Uterus (tissue), 4 donors: ENCODE results near the gene RNF166. TPM values are rescaled to one million over a fixed set of nuclear protein-coding genes. Genes with fewer than 3 reads are reported as not detected.

Experiments
- DNase-seq, 2 donors: peaks; one replicate each; pipeline ENCODE4 v3.0.0-alpha.2; 2019 to 2020
- H3K27ac ChIP-seq, 2 donors: fragments of 200-600 bp; sonication (generic); 1 replicate in 1 of 2; 2 replicates in 1 of 2; pipeline ENCODE4 v1.5.1; 2016 to 2018
- H3K27me3 ChIP-seq, 2 donors: fragments of 200-600 bp; sonication (generic); one replicate each; pipeline ENCODE4 v1.5.1; 2018 to 2019; ENCODE audit warnings: control low read depth in 1 of 2
- H3K36me3 ChIP-seq, 2 donors: fragments of 200-600 bp; sonication (generic); one replicate each; pipeline ENCODE4 v1.5.1; 2019; ENCODE audit warnings: control low read depth in 1 of 2
- H3K4me1 ChIP-seq, 2 donors: fragments of 200-600 bp; sonication (generic); one replicate each; pipeline ENCODE4 v1.5.1; 2018 to 2019; ENCODE audit warnings: control low read depth in 1 of 2
- H3K4me3 ChIP-seq, 2 donors: fragments of 200-600 bp; sonication (generic); 1 replicate in 1 of 2; 2 replicates in 1 of 2; pipeline ENCODE4 v1.5.1; 2018 to 2019; ENCODE audit warnings: mild to moderate bottlenecking in 1 of 2
- H3K9me3 ChIP-seq, 2 donors: fragments of 200-600 bp; sonication (generic); one replicate each; pipeline ENCODE4 v1.5.1; 2019; ENCODE audit warnings: control low read depth in 1 of 2
- POLR2A ChIP-seq, 2 donors: fragments of 450-650 bp; IDR thresholded peaks; one replicate each; pipeline ENCODE4 v1.6.1; 2016; ENCODE audit warnings: antibody characterized with exemption in 2 of 2, mild to moderate bottlenecking in 1 of 2, moderate library complexity in 1 of 2
- intact Hi-C: fragments of 100-400 bp; cut with DNase I; formaldehyde crosslinking; loops from one replicate; pipeline ENCODE4 v1.15.1; 2023; ENCODE audit warnings: low total_unique reads
- total RNA-seq, 4 donors: library from RNA; depleted of rRNA in 3 of 4; stranded (reverse); fragments of >200 nt in 3 of 4; gene quantifications; one replicate each; pipeline versions ENCODE4 v1.1.0 to v1.2.4, GENCODE V29; 2014 to 2023
- TF ChIP-seq, protein P1 (sequence below), 4 experiments: fragments of 200-600 bp in 2 of 4; fragments of 450-650 bp in 2 of 4; sonication (generic) in 2 of 4; IDR thresholded peaks; one replicate each; pipeline ENCODE4 v1.5.1; 2016 to 2019; ENCODE audit warnings: antibody characterized with exemption in 4 of 4, mild to moderate bottlenecking in 2 of 4, moderate library complexity in 1 of 4
- donor health status: DM: yes; HTN: yes; CAD: no.

RNF166 gene
- total RNA-seq, 4 donors from 2014 or later, result 14.2 to 33.2 (median 20.0) TPM

DNA sequence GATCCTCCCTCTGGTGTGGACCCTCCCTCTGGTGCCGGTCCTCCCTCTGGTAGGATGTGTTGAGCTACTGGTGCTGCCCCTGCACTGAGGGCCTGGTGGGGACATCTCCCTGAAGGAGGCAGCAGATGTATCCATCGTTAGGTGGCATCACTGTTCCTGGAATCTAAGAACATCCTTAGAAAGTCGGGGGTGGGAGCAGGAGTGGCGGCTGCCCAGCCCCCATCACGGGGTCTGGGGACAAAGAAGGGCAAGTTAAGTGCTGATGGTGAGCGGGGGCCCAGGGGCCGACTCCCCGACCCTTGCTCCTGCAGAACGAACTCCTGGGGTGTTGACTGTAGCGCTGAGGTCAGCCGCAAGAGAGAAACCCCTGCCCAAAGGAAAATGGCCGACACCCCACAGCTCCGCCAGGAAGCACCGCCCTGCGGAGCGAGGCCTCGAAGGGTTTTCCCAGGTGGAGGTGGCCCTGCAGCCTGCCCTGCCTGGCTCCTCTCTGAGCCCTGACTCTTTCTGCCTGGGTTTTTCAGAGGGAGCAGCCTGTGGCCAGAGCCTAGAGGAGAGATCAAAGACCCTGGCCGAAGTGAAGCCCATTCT lies 5.6 kb upstream of the RNF166 start:
- H3K36me3 ChIP-seq, result no peaks in the 10 kb centered on the region
- TF ChIP-seq POLR2A (IDR thresholded peaks at IDR 0.05), result no peak
- TF ChIP-seq, protein P1, sequence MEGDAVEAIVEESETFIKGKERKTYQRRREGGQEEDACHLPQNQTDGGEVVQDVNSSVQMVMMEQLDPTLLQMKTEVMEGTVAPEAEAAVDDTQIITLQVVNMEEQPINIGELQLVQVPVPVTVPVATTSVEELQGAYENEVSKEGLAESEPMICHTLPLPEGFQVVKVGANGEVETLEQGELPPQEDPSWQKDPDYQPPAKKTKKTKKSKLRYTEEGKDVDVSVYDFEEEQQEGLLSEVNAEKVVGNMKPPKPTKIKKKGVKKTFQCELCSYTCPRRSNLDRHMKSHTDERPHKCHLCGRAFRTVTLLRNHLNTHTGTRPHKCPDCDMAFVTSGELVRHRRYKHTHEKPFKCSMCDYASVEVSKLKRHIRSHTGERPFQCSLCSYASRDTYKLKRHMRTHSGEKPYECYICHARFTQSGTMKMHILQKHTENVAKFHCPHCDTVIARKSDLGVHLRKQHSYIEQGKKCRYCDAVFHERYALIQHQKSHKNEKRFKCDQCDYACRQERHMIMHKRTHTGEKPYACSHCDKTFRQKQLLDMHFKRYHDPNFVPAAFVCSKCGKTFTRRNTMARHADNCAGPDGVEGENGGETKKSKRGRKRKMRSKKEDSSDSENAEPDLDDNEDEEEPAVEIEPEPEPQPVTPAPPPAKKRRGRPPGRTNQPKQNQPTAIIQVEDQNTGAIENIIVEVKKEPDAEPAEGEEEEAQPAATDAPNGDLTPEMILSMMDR (IDR thresholded peaks at IDR 0.05), result no peak
- intact Hi-C loops, result no loop called here
- no peak overlapping the region for H3K27ac ChIP-seq
- no peaks in the 10 kb centered on the region for H3K27me3 ChIP-seq
- DNase-seq, result no peak
- H3K4me1 ChIP-seq, result peaks cover 4 to 5% of the 10 kb centered on the region in 2 donors
- no peak overlapping the region for H3K4me3 ChIP-seq
- H3K9me3 ChIP-seq, result no peaks in the 10 kb centered on the region

- Histone ChIP-seq H3K27ac (no peak overlapping the region), H3K4me3 (no peak overlapping the region), H3K36me3 (no peaks in the 10 kb centered on the region), H3K27me3 (no peaks in the 10 kb centered on the region), H3K4me1 (peaks cover 5 to 7% of the 10 kb centered on the region in 2 donors), H3K9me3 (no peaks in the 10 kb centered on the region)
- TF ChIP-seq, protein P1 (IDR thresholded peaks at IDR 0.05), result no peak
- no peak for TF ChIP-seq POLR2A (IDR thresholded peaks at IDR 0.05)
- intact Hi-C loops, result no loop called here
- no peak for DNase-seq
Observed at GRCh38 chr16:88710556-88710955, 4.3 kb upstream of the RNF166 start.

DNA sequence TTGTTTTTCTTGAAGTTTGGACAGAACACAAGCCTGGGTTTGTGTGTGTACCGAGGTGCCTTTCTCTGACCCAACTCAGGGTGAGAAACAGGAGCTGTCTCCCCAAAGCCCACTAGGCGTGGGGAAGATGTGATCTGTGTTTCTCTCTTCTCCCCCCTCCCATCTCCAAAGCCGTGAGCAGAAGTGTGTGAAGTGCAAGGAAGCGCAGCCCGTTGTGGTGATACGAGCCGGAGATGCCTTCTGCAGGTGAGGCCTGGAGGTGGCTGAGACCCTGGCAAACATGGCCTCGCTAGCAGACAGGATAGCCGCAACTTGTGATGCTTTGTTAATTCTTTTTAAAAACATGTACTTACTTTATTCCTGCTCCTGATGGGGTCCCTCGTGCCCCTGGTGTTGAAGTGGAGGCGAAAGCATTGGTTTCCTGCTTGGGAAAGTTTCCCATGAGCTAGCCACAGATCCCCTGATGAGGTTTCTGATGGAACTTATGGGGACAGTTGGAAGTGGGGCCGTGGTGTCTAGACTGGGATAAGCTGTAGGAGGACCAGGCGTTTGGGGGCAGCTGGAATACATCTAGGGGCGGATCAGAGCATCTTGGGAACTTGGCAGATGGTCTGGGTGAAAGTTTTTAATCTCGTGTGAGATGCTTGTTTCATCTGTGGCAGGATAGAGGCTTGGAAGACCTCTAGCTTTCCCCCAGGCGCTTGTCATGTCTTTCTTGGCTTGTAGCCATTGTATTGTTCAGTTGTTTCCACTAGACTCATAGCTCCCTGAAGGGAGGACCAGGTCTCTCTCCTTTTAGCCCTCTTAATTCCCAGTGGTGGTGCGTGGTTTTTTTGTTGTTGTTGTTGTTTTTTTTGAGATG lies 988 bp upstream of the RNF166 start:
- Histone ChIP-seq H3K27ac (peak overlapping the region; percentile 70 to 73), H3K4me3 (peak overlapping the region; percentile 50 to 94), H3K27me3 (no peaks in the 10 kb centered on the region), H3K36me3 (no peaks in the 10 kb centered on the region), H3K4me1 (peaks cover 5 to 16% of the 10 kb centered on the region in 2 donors), H3K9me3 (no peaks in the 10 kb centered on the region)
- intact Hi-C loops, result no loop called here
- TF ChIP-seq, protein P1 (IDR thresholded peaks at IDR 0.05), result no peak
- TF ChIP-seq POLR2A (IDR thresholded peaks at IDR 0.05), result no peak
- no peak for DNase-seq

GRCh38 chr16:88705801-88706228 lies 393 bp downstream of the RNF166 start:
- H3K4me1 ChIP-seq, result peaks cover 5 to 16% of the 10 kb centered on the region in 2 donors
- peak overlapping the region; percentile 70 to 73 for H3K27ac ChIP-seq
- peak overlapping the region; percentile 50 to 94 for H3K4me3 ChIP-seq
- no peaks in the 10 kb centered on the region for H3K27me3 ChIP-seq
- intact Hi-C loops, result no loop called here
- TF ChIP-seq, protein P1 (IDR thresholded peaks at IDR 0.05), result no peak
- TF ChIP-seq POLR2A (IDR thresholded peaks at IDR 0.05), result no peak
- H3K9me3 ChIP-seq, result no peaks in the 10 kb centered on the region
- H3K36me3 ChIP-seq, result no peaks in the 10 kb centered on the region
- no peak for DNase-seq
